DOHH2 (cell line): ENCODE measurements around the gene PHACTR1.

Experiments used
- H3F3A ChIP-seq: fragments of 200-600 bp; sonication (generic), shearing (Covaris generic); 2 replicates; pipeline ENCODE4 v1.6.0; 2016; ENCODE audit warnings: antibody characterized with exemption, mild to moderate bottlenecking; ENCODE audit not compliant: control insufficient read depth, insufficient read depth
- H3K27ac ChIP-seq: fragments of 200-600 bp; sonication (generic); 2 replicates; pipeline ENCODE4 v1.5.1; 2014; ENCODE audit warnings: low read depth, mild to moderate bottlenecking, low read length, moderate library complexity
- H3K27me3 ChIP-seq: fragments of 200-600 bp; sonication (generic); 2 replicates; pipeline ENCODE4 v1.6.1; 2014; ENCODE audit warnings: mild to moderate bottlenecking, low read length, mixed read lengths; ENCODE audit not compliant: control insufficient read depth
- H3K36me3 ChIP-seq: fragments of 200-600 bp; sonication (generic); 2 replicates; pipeline ENCODE4 v1.6.1; 2014; ENCODE audit warnings: mild to moderate bottlenecking, low read length, moderate library complexity, mixed read lengths; ENCODE audit not compliant: control insufficient read depth
- H3K4me1 ChIP-seq: fragments of 200-600 bp; sonication (generic); 2 replicates; pipeline ENCODE4 v1.6.1; 2014; ENCODE audit warnings: mild to moderate bottlenecking, low read length, mixed read lengths; ENCODE audit not compliant: control insufficient read depth
- H3K4me2 ChIP-seq: fragments of 200-600 bp; sonication (generic); 2 replicates; pipeline ENCODE4 v1.6.0; 2014; ENCODE audit warnings: mild to moderate bottlenecking, low read length, moderate library complexity
- H3K4me3 ChIP-seq: fragments of 200-600 bp; sonication (generic); 2 replicates; pipeline ENCODE4 v1.5.1; 2014; ENCODE audit warnings: mild to moderate bottlenecking, low read length, mixed read lengths
- H3K79me2 ChIP-seq: fragments of 200-600 bp; sonication (generic); 2 replicates; pipeline ENCODE4 v1.6.1; 2014; ENCODE audit warnings: mild to moderate bottlenecking, low read length, mixed read lengths; ENCODE audit not compliant: control insufficient read depth
- H3K9me2 ChIP-seq: fragments of 200-600 bp; sonication (generic); replicated peaks from 2 replicates; pipeline ENCODE4 v1.6.1; 2014; ENCODE audit warnings: mild to moderate bottlenecking, low read length, mixed read lengths; ENCODE audit not compliant: control insufficient read depth
- H3K9me3 ChIP-seq: fragments of 200-600 bp; sonication (generic); 2 replicates; pipeline ENCODE4 v1.6.1; 2014; ENCODE audit warnings: antibody characterized with exemption, low read length, mixed read lengths; ENCODE audit not compliant: control insufficient read depth, insufficient read depth
- H4K20me1 ChIP-seq: fragments of 200-600 bp; sonication (generic); 2 replicates; pipeline ENCODE4 v1.6.0; 2014; ENCODE audit warnings: low read depth, mild to moderate bottlenecking, antibody characterized with exemption, low read length, moderate library complexity; ENCODE audit not compliant: control insufficient read depth, insufficient read depth
- CTCF ChIP-seq: fragments of 200-600 bp; sonication (generic); IDR thresholded peaks from one replicate; pipeline ENCODE4 v1.5.1; 2014; ENCODE audit warnings: antibody characterized with exemption, mild to moderate bottlenecking, low read depth, low read length; ENCODE audit not compliant: poor library complexity, severe bottlenecking
- EZH2phosphoT487 ChIP-seq: fragments of 200-600 bp; sonication (generic); IDR thresholded peaks from 2 replicates; pipeline ENCODE4 v1.6.1; 2017; ENCODE audit warnings: borderline replicate concordance, mild to moderate bottlenecking, antibody characterized with exemption, low read length, moderate library complexity, mixed read lengths

PHACTR1 gene

GRCh38 chr6:13247627-13248026 is 531.1 kb downstream of the PHACTR1 start:
- no peaks in the 10 kb centered on the region for H3K27me3 ChIP-seq
- no peaks in the 10 kb centered on the region for H4K20me1 ChIP-seq
- TF ChIP-seq CTCF (no peak), EZH2phosphoT487 (no peak)
- H3K9me3 ChIP-seq, result no peaks in the 10 kb centered on the region
- H3K36me3 ChIP-seq, result no peaks in the 10 kb centered on the region
- H3K4me2 ChIP-seq, result no peak overlapping the region
- H3K27ac ChIP-seq, result no peak overlapping the region
- H3K4me3 ChIP-seq, result no peak overlapping the region
- no peaks in the 10 kb centered on the region for H3K4me1 ChIP-seq
- no peaks in the 10 kb centered on the region for H3K9me2 ChIP-seq
- no peaks in the 10 kb centered on the region for H3K79me2 ChIP-seq
- H3F3A ChIP-seq, result no peaks in the 10 kb centered on the region

- Histone ChIP-seq H3K4me1 (no peaks in the 10 kb centered on the region), H3K4me2 (no peak overlapping the region), H4K20me1 (no peaks in the 10 kb centered on the region), H3F3A (no peaks in the 10 kb centered on the region), H3K4me3 (no peak overlapping the region), H3K79me2 (no peaks in the 10 kb centered on the region), H3K9me3 (no peaks in the 10 kb centered on the region), H3K27ac (no peak overlapping the region), H3K9me2 (no peaks in the 10 kb centered on the region), H3K36me3 (no peaks in the 10 kb centered on the region), H3K27me3 (no peaks in the 10 kb centered on the region)
- TF ChIP-seq EZH2phosphoT487 (no peak), CTCF (no peak)
Observed at GRCh38 chr6:13248053-13248452, 531.5 kb downstream of the PHACTR1 start.

- no peaks in the 10 kb centered on the region for H3K27me3 ChIP-seq
- H3K79me2 ChIP-seq, result no peaks in the 10 kb centered on the region
- no peaks in the 10 kb centered on the region for H3K9me2 ChIP-seq
- H3K4me3 ChIP-seq, result no peak overlapping the region
- H3K4me1 ChIP-seq, result peaks cover 3% of the 10 kb centered on the region; the same call in 1 of the 2 replicates
- TF ChIP-seq EZH2phosphoT487 (no peak), CTCF (no peak)
- H3K4me2 ChIP-seq, result no peak overlapping the region
- no peaks in the 10 kb centered on the region for H3F3A ChIP-seq
- no peak overlapping the region for H3K27ac ChIP-seq
- H3K9me3 ChIP-seq, result no peaks in the 10 kb centered on the region
- H3K36me3 ChIP-seq, result no peaks in the 10 kb centered on the region
- H4K20me1 ChIP-seq, result no peaks in the 10 kb centered on the region
Observed at GRCh38 chr6:13248584-13248985, 532.0 kb downstream of the PHACTR1 start.

- TF ChIP-seq EZH2phosphoT487 (no peak), CTCF (no peak)
- Histone ChIP-seq H3K4me2 (no peak overlapping the region), H3K27me3 (no peaks in the 10 kb centered on the region), H3K79me2 (no peaks in the 10 kb centered on the region), H3K27ac (no peak overlapping the region), H3K4me1 (peaks cover 4% of the 10 kb centered on the region; the same call in 1 of the 2 replicates), H3K4me3 (no peak overlapping the region), H3K9me3 (no peaks in the 10 kb centered on the region), H3K36me3 (no peaks in the 10 kb centered on the region), H3F3A (no peaks in the 10 kb centered on the region), H3K9me2 (no peaks in the 10 kb centered on the region), H4K20me1 (no peaks in the 10 kb centered on the region)
Observed at GRCh38 chr6:13248994-13249393, 532.4 kb downstream of the PHACTR1 start.
